Fibroblast of mammary gland (primary cell): ENCODE results near the gene HK3.
"Not testable (repeated sequence)": the region's sequence is repeated elsewhere in the genome, so short reads cannot be mapped to it uniquely, and the experiment has no call there.

Experiments
- DNase-seq: peaks from one replicate; pipeline ENCODE4 v3.0.0-alpha.2; 2010; ENCODE audit warnings: low read depth
- H3K4me3 ChIP-seq: 2 replicates; pipeline ENCODE4 v1.5.1; 2011; ENCODE audit warnings: low read depth, mild to moderate bottlenecking, low read length, moderate library complexity; ENCODE audit not compliant: control insufficient read depth
- CTCF ChIP-seq: conservative IDR thresholded peaks from 2 replicates; pipeline ENCODE4 v1.5.1; 2011; ENCODE audit warnings: low read depth, low read length, inconsistent platforms; ENCODE audit not compliant: control insufficient read depth, insufficient read depth

Gene HK3

GRCh38 chr5:176875783-176876505, 23.2 kb downstream of the HK3 start:
- DNase-seq: no peak
- H3K4me3 ChIP-seq: no peak overlapping the region
- TF ChIP-seq CTCF: no peak

- no peak for DNase-seq
- H3K4me3 ChIP-seq: no peak overlapping the region
- no peak for TF ChIP-seq CTCF
These were observed 24.1 kb downstream of the HK3 start for GRCh38 chr5:176875014-176875550.

GRCh38 chr5:176874198-176874780, 24.9 kb downstream of the HK3 start:
- TF ChIP-seq CTCF: no peak
- H3K4me3 ChIP-seq: no peak overlapping the region
- no peak for DNase-seq

GRCh38 chr5:176873541-176874172, 25.5 kb downstream of the HK3 start:
- no peak for DNase-seq
- no peak for TF ChIP-seq CTCF
- H3K4me3 ChIP-seq: no peak overlapping the region

GRCh38 chr5:176873011-176873410, 26.1 kb downstream of the HK3 start:
- H3K4me3 ChIP-seq, DNase-seq: not testable (repeated sequence)

GRCh38 chr5:176872586-176872985, 26.6 kb downstream of the HK3 start:
- DNase-seq, H3K4me3 ChIP-seq: not testable (repeated sequence)

- not testable (repeated sequence) for DNase-seq, H3K4me3 ChIP-seq
These were observed 28.5 kb downstream of the HK3 start for GRCh38 chr5:176870644-176871043.

GRCh38 chr5:176870110-176870591, 29.0 kb downstream of the HK3 start:
- no peak overlapping the region for H3K4me3 ChIP-seq
- DNase-seq: peak; percentile 58
- TF ChIP-seq CTCF: no peak
